GM21367 (cell line): Measurements from ENCODE around the gene BUB3.
"Not testable (repeated sequence)": the region's sequence is repeated elsewhere in the genome, so short reads cannot be mapped to it uniquely, and the experiment has no call there.

Experiments used
- ATAC-seq: cut with Tn5 transposase; IDR thresholded peaks from one replicate; pipeline ENCODE4 v1.9.1; 2021; ENCODE audit not compliant: unreplicated experiment

BUB3 gene

GRCh38 chr10:123153486-123154091 lies 613 bp upstream of the BUB3 start:
- ATAC-seq = no peak

- ATAC-seq = peak; percentile 37
Observed at GRCh38 chr10:123154711-123155505, 706 bp downstream of the BUB3 start.

GRCh38 chr10:123156078-123156477 lies 1.9 kb downstream of the BUB3 start:
- ATAC-seq = no peak

GRCh38 chr10:123157210-123157609 lies 3.0 kb downstream of the BUB3 start:
- no peak for ATAC-seq

- no peak for ATAC-seq
Observed at GRCh38 chr10:123158682-123159081, 4.5 kb downstream of the BUB3 start.

- ATAC-seq = no peak
Observed at GRCh38 chr10:123160311-123160980, 6.2 kb downstream of the BUB3 start.

- no peak for ATAC-seq
Observed at GRCh38 chr10:123164319-123164718, 10.1 kb downstream of the BUB3 start.

GRCh38 chr10:123165445-123166072 lies 11.4 kb downstream of the BUB3 start:
- ATAC-seq = no peak

GRCh38 chr10:123166618-123167017 lies 12.4 kb downstream of the BUB3 start:
- no peak for ATAC-seq

- ATAC-seq = no peak
Observed at GRCh38 chr10:123170961-123171360, 16.8 kb downstream of the BUB3 start.

- ATAC-seq = not testable (repeated sequence)
Observed at GRCh38 chr10:123171616-123172015, 17.4 kb downstream of the BUB3 start.

- ATAC-seq = no peak
Observed at GRCh38 chr10:123175389-123176387, 21.5 kb downstream of the BUB3 start.

GRCh38 chr10:123178390-123178789 lies 24.2 kb downstream of the BUB3 start:
- not testable (repeated sequence) for ATAC-seq

GRCh38 chr10:123180101-123181090 lies 26.2 kb downstream of the BUB3 start:
- ATAC-seq = no peak

GRCh38 chr10:123183724-123184123 lies 29.5 kb downstream of the BUB3 start:
- ATAC-seq = no peak

GRCh38 chr10:123187781-123188180 lies 33.6 kb downstream of the BUB3 start:
- ATAC-seq = no peak

- ATAC-seq = no peak
Observed at GRCh38 chr10:123191886-123192285, 37.7 kb downstream of the BUB3 start.

- ATAC-seq = no peak
Observed at GRCh38 chr10:123194056-123194455, 39.9 kb downstream of the BUB3 start.

- ATAC-seq = no peak
Observed at GRCh38 chr10:123200531-123200930, 46.3 kb downstream of the BUB3 start.
